Measurements from ENCODE around the gene PXDN. TPM values are rescaled to one million over a fixed set of nuclear protein-coding genes. Genes with fewer than 3 reads are reported as not detected.

PXDN gene
- total RNA-seq, 2 donors from 2014 or later, result 9.5 to 20.0 TPM

DNA sequence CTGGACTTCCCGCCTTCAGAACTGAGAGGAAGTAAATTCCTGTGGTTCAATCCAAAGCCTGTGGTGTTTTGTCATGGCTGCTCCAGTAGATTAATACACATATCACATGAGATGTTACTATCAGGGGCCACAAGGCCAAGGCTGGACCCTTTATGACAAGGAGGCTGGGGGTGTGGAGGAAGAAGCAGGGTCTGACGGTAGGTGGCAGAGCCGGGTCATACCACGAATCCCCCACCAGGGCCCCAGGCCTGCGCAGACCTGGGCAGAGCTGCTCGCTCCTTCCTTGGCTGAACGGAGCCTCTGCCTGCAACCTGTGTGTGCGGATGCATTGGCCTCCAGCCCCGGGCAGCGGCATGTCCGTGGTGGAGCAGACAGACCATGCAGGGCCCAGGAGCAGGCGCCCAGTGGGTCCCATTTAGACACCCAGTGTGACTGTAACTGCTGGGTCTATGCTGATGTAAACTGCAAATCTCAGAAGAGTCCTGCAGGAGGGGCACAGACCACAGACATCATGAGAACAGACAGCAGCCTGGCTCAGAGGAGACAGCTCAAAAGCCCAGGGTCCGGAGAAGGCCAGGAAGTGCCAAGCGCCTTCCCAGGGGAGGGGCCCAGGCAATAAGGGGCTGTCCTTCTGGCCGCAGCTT is 155.2 kb downstream of the PXDN start:
- Histone ChIP-seq H3K27me3 (no peaks in the 10 kb centered on the region), H3K27ac (no peak overlapping the region), H3K9ac (ENCODE audit: low read depth in 2 of 2, low read length in 2 of 2) (no peak overlapping the region), H3K4me3 (no peak overlapping the region), H3K4me1 (peaks cover 3% of the 10 kb centered on the region), H3K9me3 (no peaks in the 10 kb centered on the region), H3K36me3 (no peaks in the 10 kb centered on the region)
- TF ChIP-seq, protein P1, sequence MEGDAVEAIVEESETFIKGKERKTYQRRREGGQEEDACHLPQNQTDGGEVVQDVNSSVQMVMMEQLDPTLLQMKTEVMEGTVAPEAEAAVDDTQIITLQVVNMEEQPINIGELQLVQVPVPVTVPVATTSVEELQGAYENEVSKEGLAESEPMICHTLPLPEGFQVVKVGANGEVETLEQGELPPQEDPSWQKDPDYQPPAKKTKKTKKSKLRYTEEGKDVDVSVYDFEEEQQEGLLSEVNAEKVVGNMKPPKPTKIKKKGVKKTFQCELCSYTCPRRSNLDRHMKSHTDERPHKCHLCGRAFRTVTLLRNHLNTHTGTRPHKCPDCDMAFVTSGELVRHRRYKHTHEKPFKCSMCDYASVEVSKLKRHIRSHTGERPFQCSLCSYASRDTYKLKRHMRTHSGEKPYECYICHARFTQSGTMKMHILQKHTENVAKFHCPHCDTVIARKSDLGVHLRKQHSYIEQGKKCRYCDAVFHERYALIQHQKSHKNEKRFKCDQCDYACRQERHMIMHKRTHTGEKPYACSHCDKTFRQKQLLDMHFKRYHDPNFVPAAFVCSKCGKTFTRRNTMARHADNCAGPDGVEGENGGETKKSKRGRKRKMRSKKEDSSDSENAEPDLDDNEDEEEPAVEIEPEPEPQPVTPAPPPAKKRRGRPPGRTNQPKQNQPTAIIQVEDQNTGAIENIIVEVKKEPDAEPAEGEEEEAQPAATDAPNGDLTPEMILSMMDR (IDR thresholded peaks at IDR 0.05), result no peak
- no peak for DNase-seq
- intact Hi-C loops (cut with DNase I), result no loop called here

DNA sequence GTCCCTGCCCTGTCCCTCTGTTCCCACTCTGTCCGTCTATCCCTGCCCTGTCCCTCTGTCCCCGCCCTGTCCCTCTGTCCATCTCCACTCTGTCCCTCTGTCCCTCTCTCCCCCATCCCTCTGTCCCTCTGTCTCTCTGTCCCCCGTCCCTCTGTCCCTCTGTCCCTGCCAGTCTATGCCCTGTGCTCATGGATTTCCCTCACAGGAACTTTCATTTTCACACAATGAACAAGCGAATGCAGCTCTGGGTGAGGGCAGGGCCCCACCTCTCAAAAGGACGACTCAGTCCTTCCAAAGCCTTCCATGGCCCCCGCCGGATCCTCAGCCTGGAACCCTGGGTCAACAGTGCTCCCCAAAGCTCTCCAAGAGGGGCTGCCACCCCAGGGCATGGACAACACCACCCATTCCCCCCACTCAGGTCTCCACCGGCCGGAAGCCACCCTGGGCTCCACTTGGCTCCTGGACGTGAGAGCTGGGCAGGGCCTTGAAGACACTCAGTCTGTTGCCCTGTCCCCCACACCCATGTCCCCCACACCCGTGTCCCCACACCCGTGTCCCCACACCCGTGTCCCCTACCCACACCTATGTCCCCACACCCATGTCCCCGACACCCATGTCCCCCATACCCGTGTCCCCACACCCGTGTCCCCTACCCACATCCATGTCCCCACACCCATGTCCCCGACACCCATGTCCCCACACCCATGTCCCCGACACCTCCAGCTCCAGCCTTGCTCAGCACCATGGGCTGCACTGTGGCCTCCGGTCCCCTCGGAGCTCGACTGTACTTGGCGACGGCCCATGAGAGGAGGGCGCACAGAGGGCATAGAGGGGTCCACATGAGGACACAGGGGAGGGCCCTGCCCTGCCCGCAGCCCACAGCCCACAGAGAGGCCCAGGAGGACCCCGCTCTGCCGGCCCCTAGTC is 156.0 kb downstream of the PXDN start:
- intact Hi-C loops (cut with DNase I), result no loop called here
- Histone ChIP-seq H3K4me1 (peaks cover 3% of the 10 kb centered on the region), H3K4me3 (no peak overlapping the region), H3K27ac (no peak overlapping the region), H3K9me3 (no peaks in the 10 kb centered on the region), H3K36me3 (no peaks in the 10 kb centered on the region), H3K27me3 (no peaks in the 10 kb centered on the region), H3K9ac (ENCODE audit: low read depth in 2 of 2, low read length in 2 of 2) (no peak overlapping the region)
- DNase-seq, result no peak
- TF ChIP-seq, protein P1 (IDR thresholded peaks at IDR 0.05), result no peak

- H3K36me3 ChIP-seq, result no peaks in the 10 kb centered on the region
- no peak for DNase-seq
- H3K4me1 ChIP-seq, result peaks cover 3% of the 10 kb centered on the region
- H3K27me3 ChIP-seq, result no peaks in the 10 kb centered on the region
- intact Hi-C loops (cut with DNase I), result no loop called here
- H3K4me3 ChIP-seq, result no peak overlapping the region
- H3K9ac ChIP-seq (ENCODE audit: low read depth in 2 of 2, low read length in 2 of 2), result no peak overlapping the region
- TF ChIP-seq, protein P1 (IDR thresholded peaks at IDR 0.05), result no peak
- H3K27ac ChIP-seq, result no peak overlapping the region
- H3K9me3 ChIP-seq, result no peaks in the 10 kb centered on the region
Observed at GRCh38 chr2:1586923-1587840, 157.1 kb downstream of the PXDN start.

- intact Hi-C loops (cut with DNase I), result no loop called here
- Histone ChIP-seq H3K9me3 (no peaks in the 10 kb centered on the region), H3K9ac (ENCODE audit: low read depth in 2 of 2, low read length in 2 of 2) (no peak overlapping the region), H3K36me3 (no peaks in the 10 kb centered on the region), H3K27me3 (no peaks in the 10 kb centered on the region), H3K4me3 (no peak overlapping the region), H3K4me1 (no peaks in the 10 kb centered on the region), H3K27ac (no peak overlapping the region)
- no peak for DNase-seq
- TF ChIP-seq, protein P1 (IDR thresholded peaks at IDR 0.05), result no peak
Observed at GRCh38 chr2:1586251-1586922, 157.9 kb downstream of the PXDN start.

GRCh38 chr2:1585635-1586034 is 158.7 kb downstream of the PXDN start:
- H3K27me3 ChIP-seq, result no peaks in the 10 kb centered on the region
- TF ChIP-seq, protein P1 (IDR thresholded peaks at IDR 0.05), result no peak
- H3K9me3 ChIP-seq, result no peaks in the 10 kb centered on the region
- no peaks in the 10 kb centered on the region for H3K4me1 ChIP-seq
- H3K36me3 ChIP-seq, result no peaks in the 10 kb centered on the region
- intact Hi-C loops (cut with DNase I), result no loop called here
- no peak overlapping the region for H3K9ac ChIP-seq (ENCODE audit: low read depth in 2 of 2, low read length in 2 of 2)
- no peak overlapping the region for H3K27ac ChIP-seq
- no peak for DNase-seq
- H3K4me3 ChIP-seq, result no peak overlapping the region
